HEK293T (cell line): ENCODE results near the gene PIR.

Experiments
- BHLHE40 ChIP-seq: fragments of 450-650 bp; IDR thresholded peaks from 2 replicates; pipeline ENCODE4 v1.6.1; 2016; ENCODE audit warnings: mild to moderate bottlenecking, moderate library complexity, borderline replicate concordance
- ELF4 ChIP-seq: fragments of 450-650 bp; IDR thresholded peaks from 2 replicates; pipeline ENCODE4 v1.6.1; 2017; ENCODE audit warnings: antibody characterized with exemption
- FOXK2 ChIP-seq: fragments of 450-650 bp; IDR thresholded peaks from 2 replicates; pipeline ENCODE4 v1.6.1; 2016; ENCODE audit warnings: mild to moderate bottlenecking
- FOXM1 ChIP-seq: fragments of 450-650 bp; IDR thresholded peaks from 2 replicates; pipeline ENCODE4 v1.6.1; 2017; ENCODE audit warnings: mild to moderate bottlenecking, borderline replicate concordance
- HDGF ChIP-seq: fragments of 450-650 bp; IDR thresholded peaks from 2 replicates; pipeline ENCODE4 v1.6.1; 2017; ENCODE audit warnings: antibody characterized with exemption, borderline replicate concordance
- LEF1 ChIP-seq: fragments of 450-650 bp; IDR thresholded peaks from 2 replicates; pipeline ENCODE4 v1.6.1; 2017; ENCODE audit warnings: mild to moderate bottlenecking, borderline replicate concordance
- NFRKB ChIP-seq: fragments of 450-650 bp; IDR thresholded peaks from 2 replicates; pipeline ENCODE4 v1.6.1; 2016; ENCODE audit warnings: mild to moderate bottlenecking, moderate library complexity
- PKNOX1 ChIP-seq: fragments of 450-650 bp; IDR thresholded peaks from 2 replicates; pipeline ENCODE4 v1.6.1; 2016
- SP1 ChIP-seq: fragments of 450-650 bp; IDR thresholded peaks from 2 replicates; pipeline ENCODE4 v1.6.1; 2017
- SUZ12 ChIP-seq: fragments of 450-650 bp; IDR thresholded peaks from 2 replicates; pipeline ENCODE4 v1.6.1; 2016; ENCODE audit warnings: mild to moderate bottlenecking
- TARDBP ChIP-seq: fragments of 450-650 bp; IDR thresholded peaks from 2 replicates; pipeline ENCODE4 v1.6.1; 2016
- ZNF384 ChIP-seq: fragments of 450-650 bp; IDR thresholded peaks from 2 replicates; pipeline ENCODE4 v1.6.1; 2016

GRCh38 chrX:15335135-15336022 lies 157.8 kb downstream of the PIR start, which contains the start of gene PIGA:
- no peak for TF ChIP-seq SP1
- TF ChIP-seq ZNF384 = no peak
- no peak for TF ChIP-seq BHLHE40
- no peak for TF ChIP-seq LEF1
- TF ChIP-seq FOXK2 = no peak
- TF ChIP-seq TARDBP = no peak
- no peak for TF ChIP-seq HDGF
- TF ChIP-seq FOXM1 = no peak
- no peak for TF ChIP-seq SUZ12
- no peak for TF ChIP-seq ELF4
- peak; percentile 59 for TF ChIP-seq PKNOX1
- TF ChIP-seq NFRKB = no peak
